Fibroblast of lung (primary cell): ENCODE results near the gene WNT2B. TPM values are rescaled to one million over a fixed set of nuclear protein-coding genes. Genes with fewer than 3 reads are reported as not detected.

Experiments used
- DNase-seq, 2 donors: peaks; one replicate each; pipeline versions ENCODE4 v3.0.0 to v3.0.0-alpha.2; 2010; ENCODE audit warnings: low read depth in 2 of 2
- H2AFZ ChIP-seq: 2 replicates; pipeline ENCODE4 v1.5.1; 2012; ENCODE audit warnings: low read length, control low read depth, inconsistent platforms
- H3K27ac ChIP-seq: 2 replicates; pipeline ENCODE4 v1.5.1; 2011; ENCODE audit warnings: low read length, control low read depth; ENCODE audit not compliant: insufficient read depth
- H3K27me3 ChIP-seq: 2 replicates; pipeline ENCODE4 v1.5.1; 2011; ENCODE audit warnings: mild to moderate bottlenecking, low read length; ENCODE audit not compliant: control insufficient read depth, insufficient read depth
- H3K36me3 ChIP-seq: 2 replicates; pipeline ENCODE4 v1.5.1; 2011; ENCODE audit warnings: low read length; ENCODE audit not compliant: control insufficient read depth, insufficient read depth
- H3K4me1 ChIP-seq: 2 replicates; pipeline ENCODE4 v1.5.1; 2011; ENCODE audit warnings: low read length; ENCODE audit not compliant: control insufficient read depth, insufficient read depth; ENCODE audit errors: extremely low read depth
- H3K4me2 ChIP-seq: 2 replicates; pipeline ENCODE4 v1.5.1; 2011; ENCODE audit warnings: low read length, control low read depth; ENCODE audit not compliant: insufficient read depth; ENCODE audit errors: extremely low read depth
- H3K4me3 ChIP-seq, 4 experiments: fragments of 200-600 bp in 1 of 4; sonication (generic) in 1 of 4; replicated peaks in 1 of 4; 2 replicates each; pipeline ENCODE4 v1.5.1; 2011 to 2016; ENCODE audit warnings: low read length in 4 of 4, low read depth in 3 of 4, mild to moderate bottlenecking in 3 of 4, control low read depth in 2 of 4, inconsistent platforms in 1 of 4, mixed read lengths in 1 of 4; ENCODE audit not compliant: insufficient read depth in 1 of 4; ENCODE audit errors: control extremely low read depth in 1 of 4
- H3K79me2 ChIP-seq: 2 replicates; pipeline ENCODE4 v1.5.1; 2012; ENCODE audit warnings: mild to moderate bottlenecking, low read length, inconsistent platforms; ENCODE audit not compliant: control insufficient read depth, insufficient read depth
- H3K9ac ChIP-seq: 2 replicates; pipeline ENCODE4 v1.5.1; 2011; ENCODE audit warnings: mild to moderate bottlenecking, low read length, control low read depth; ENCODE audit not compliant: insufficient read depth
- H3K9me3 ChIP-seq: 2 replicates; pipeline ENCODE4 v1.5.1; 2012; ENCODE audit warnings: low read depth, low read length; ENCODE audit not compliant: control insufficient read depth, insufficient read depth
- H4K20me1 ChIP-seq: 2 replicates; pipeline ENCODE4 v1.5.1; 2011; ENCODE audit warnings: low read length; ENCODE audit not compliant: control insufficient read depth, insufficient read depth; ENCODE audit errors: extremely low read depth
- CTCF ChIP-seq, 2 donors: IDR thresholded peaks in 1 of 2; conservative IDR thresholded peaks in 1 of 2; 1 replicate in 1 of 2; 2 replicates in 1 of 2; pipeline ENCODE4 v1.5.1; 2011 to 2012; ENCODE audit warnings: low read length in 2 of 2, control low read depth in 1 of 2, inconsistent platforms in 1 of 2, low read depth in 1 of 2, mild to moderate bottlenecking in 1 of 2
- EZH2 ChIP-seq: IDR thresholded peaks from 2 replicates; pipeline ENCODE4 v1.5.1; 2012; ENCODE audit warnings: low read length, control low read depth, mild to moderate bottlenecking; ENCODE audit errors: missing control alignments
- polyA plus RNA-seq, 2 donors: library from polyadenylated mRNA; depleted of rRNA in 1 of 2; stranded (reverse) in 1 of 2; unstranded in 1 of 2; fragments of >200 nt; gene quantifications; 2 replicates each; pipeline ENCODE4 v1.2.1, GENCODE V29; 2011 to 2012; ENCODE audit warnings: missing spikeins in 1 of 2
- total RNA-seq: library from RNA; depleted of rRNA; stranded (reverse); fragments of >200 nt; gene quantifications from 2 replicates; pipeline ENCODE4 v1.2.1, GENCODE V29; 2014

The WNT2B gene
- total and polyA plus RNA-seq, 2 donors (not counting 1 experiment from before 2014, with no cell fraction given) = 2.0 to 3.5 TPM

GRCh38 chr1:112516141-112516540 is 7.4 kb downstream of the WNT2B start:
- TF ChIP-seq CTCF (conservative IDR thresholded peaks at IDR 0.05 in 1 of 2, IDR thresholded peaks at IDR 0.05 in 1 of 2; ENCODE audit: low read depth in 1 of 2, low read length in 2 of 2) (no peak), EZH2 (no peak)
- Histone ChIP-seq H3K36me3 (no peaks in the 10 kb centered on the region), H3K27ac (no peak overlapping the region), H3K4me2 (no peak overlapping the region), H3K4me3 (no peak overlapping the region), H3K27me3 (no peaks in the 10 kb centered on the region), H3K79me2 (no peaks in the 10 kb centered on the region), H2AFZ (no peak overlapping the region), H3K9ac (no peak overlapping the region), H3K9me3 (no peaks in the 10 kb centered on the region), H3K4me1 (peaks cover 17% of the 10 kb centered on the region), H4K20me1 (no peaks in the 10 kb centered on the region)
- no peak for DNase-seq

GRCh38 chr1:112517231-112517630 is 8.5 kb downstream of the WNT2B start:
- H3K79me2 ChIP-seq = no peaks in the 10 kb centered on the region
- no peak overlapping the region for H3K9ac ChIP-seq
- H3K27ac ChIP-seq = no peak overlapping the region
- TF ChIP-seq CTCF (conservative IDR thresholded peaks at IDR 0.05 in 1 of 2, IDR thresholded peaks at IDR 0.05 in 1 of 2; ENCODE audit: low read depth in 1 of 2, low read length in 2 of 2) (no peak), EZH2 (no peak)
- no peak overlapping the region for H2AFZ ChIP-seq
- no peak overlapping the region for H3K4me2 ChIP-seq
- no peaks in the 10 kb centered on the region for H3K36me3 ChIP-seq
- H3K4me3 ChIP-seq = no peak overlapping the region
- H3K27me3 ChIP-seq = no peaks in the 10 kb centered on the region
- H3K4me1 ChIP-seq = peaks cover 17% of the 10 kb centered on the region
- H4K20me1 ChIP-seq = no peaks in the 10 kb centered on the region
- H3K9me3 ChIP-seq = no peaks in the 10 kb centered on the region
- no peak for DNase-seq

- DNase-seq = no peak
- Histone ChIP-seq H3K36me3 (no peaks in the 10 kb centered on the region), H4K20me1 (no peaks in the 10 kb centered on the region), H3K9me3 (no peaks in the 10 kb centered on the region), H3K4me2 (no peak overlapping the region), H3K4me1 (peaks cover 17% of the 10 kb centered on the region), H3K79me2 (no peaks in the 10 kb centered on the region), H3K27ac (no peak overlapping the region), H3K9ac (no peak overlapping the region), H3K4me3 (no peak overlapping the region), H3K27me3 (no peaks in the 10 kb centered on the region), H2AFZ (no peak overlapping the region)
- no peak for TF ChIP-seq CTCF (conservative IDR thresholded peaks at IDR 0.05 in 1 of 2, IDR thresholded peaks at IDR 0.05 in 1 of 2; ENCODE audit: low read depth in 1 of 2, low read length in 2 of 2)
- no peak for TF ChIP-seq EZH2
Measured at GRCh38 chr1:112517646-112518045, 8.9 kb downstream of the WNT2B start.
